ENCODE measurements around the gene HYI. TPM values are rescaled to one million over a fixed set of nuclear protein-coding genes. Genes with fewer than 3 reads are reported as not detected.
"Not testable (repeated sequence)": the region's sequence is repeated elsewhere in the genome, so short reads cannot be mapped to it uniquely, and the experiment has no call there.

HYI gene
- total RNA-seq, 3 donors from 2014 or later = 66.6 to 79.3 (median 70.1) TPM

DNA sequence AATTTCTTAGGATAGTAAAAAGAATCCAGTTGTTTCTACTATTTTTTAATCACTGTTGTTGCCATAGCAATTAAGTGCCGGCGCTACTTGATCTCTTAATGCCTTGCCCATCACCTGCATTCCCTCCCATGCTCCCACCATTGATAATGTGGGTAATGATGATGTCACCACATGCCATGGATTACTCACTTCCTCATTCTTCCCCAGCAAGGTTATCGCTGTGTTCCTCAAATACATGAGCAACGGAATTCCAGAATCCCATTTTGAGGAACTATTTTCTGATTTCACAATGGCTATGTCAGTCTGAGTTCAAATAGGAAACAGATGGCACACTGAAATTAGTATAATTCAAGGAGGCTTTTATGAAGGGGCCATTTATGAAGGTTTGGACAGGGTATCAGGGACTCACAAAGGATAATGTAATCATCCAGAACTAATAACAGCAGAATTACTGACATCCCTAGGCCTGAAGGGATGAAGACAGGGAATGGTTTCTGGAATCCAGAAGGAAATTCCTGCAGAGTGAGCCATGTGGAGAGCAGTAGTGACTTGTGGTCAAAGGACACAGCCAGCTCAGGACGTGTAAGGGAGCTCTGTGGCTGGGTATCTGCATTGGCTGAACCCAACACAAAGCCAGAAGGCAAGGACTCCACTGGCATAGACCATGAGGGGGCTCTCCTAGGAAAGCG is 18.9 kb upstream of the HYI start:
- H3K36me3 ChIP-seq; H3K9me3 ChIP-seq; H3K4me1 ChIP-seq; H3K4me3 ChIP-seq; DNase-seq (ENCODE audit: low spot score in 2 of 2); H3K27me3 ChIP-seq; intact Hi-C loops (cut with DNase I; ENCODE audit: low total_unique reads): not testable (repeated sequence)
- peak in 1 of 3 donors; percentile 27 for TF ChIP-seq POLR2AphosphoS5 (IDR thresholded peaks at IDR 0.05)
- peak overlapping the region; percentile 2 to 66 for H3K27ac ChIP-seq

DNA sequence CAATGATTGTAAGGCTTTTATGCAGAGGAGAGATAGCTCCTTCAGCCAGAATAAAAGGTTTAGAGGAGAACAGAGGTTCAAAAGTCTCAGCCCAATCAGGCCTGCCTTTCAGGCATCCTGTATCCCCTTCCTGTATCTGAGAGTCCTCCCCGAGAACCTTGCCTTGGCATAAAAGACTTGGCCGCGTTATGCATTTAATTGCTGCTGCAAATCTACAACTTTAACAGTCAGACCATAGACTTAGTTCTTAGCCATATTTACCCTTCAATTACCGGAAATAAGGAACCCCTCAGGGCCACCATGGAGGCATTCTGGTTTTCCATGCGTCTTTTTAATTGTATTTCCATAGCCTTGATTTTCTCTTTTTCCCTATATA is 18.3 kb upstream of the HYI start:
- TF ChIP-seq, protein P1, sequence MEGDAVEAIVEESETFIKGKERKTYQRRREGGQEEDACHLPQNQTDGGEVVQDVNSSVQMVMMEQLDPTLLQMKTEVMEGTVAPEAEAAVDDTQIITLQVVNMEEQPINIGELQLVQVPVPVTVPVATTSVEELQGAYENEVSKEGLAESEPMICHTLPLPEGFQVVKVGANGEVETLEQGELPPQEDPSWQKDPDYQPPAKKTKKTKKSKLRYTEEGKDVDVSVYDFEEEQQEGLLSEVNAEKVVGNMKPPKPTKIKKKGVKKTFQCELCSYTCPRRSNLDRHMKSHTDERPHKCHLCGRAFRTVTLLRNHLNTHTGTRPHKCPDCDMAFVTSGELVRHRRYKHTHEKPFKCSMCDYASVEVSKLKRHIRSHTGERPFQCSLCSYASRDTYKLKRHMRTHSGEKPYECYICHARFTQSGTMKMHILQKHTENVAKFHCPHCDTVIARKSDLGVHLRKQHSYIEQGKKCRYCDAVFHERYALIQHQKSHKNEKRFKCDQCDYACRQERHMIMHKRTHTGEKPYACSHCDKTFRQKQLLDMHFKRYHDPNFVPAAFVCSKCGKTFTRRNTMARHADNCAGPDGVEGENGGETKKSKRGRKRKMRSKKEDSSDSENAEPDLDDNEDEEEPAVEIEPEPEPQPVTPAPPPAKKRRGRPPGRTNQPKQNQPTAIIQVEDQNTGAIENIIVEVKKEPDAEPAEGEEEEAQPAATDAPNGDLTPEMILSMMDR (IDR thresholded peaks at IDR 0.05) = no peak
- TF ChIP-seq POLR2A (IDR thresholded peaks at IDR 0.05) (no peak), POLR2AphosphoS5 (IDR thresholded peaks at IDR 0.05) (no peak)
- no peaks in the 10 kb centered on the region for H3K36me3 ChIP-seq
- H3K4me3 ChIP-seq = no peak overlapping the region
- intact Hi-C loops (cut with DNase I; ENCODE audit: low total_unique reads) = no loop called here
- H3K27me3 ChIP-seq = no peaks in the 10 kb centered on the region
- no peaks in the 10 kb centered on the region for H3K4me1 ChIP-seq
- no peaks in the 10 kb centered on the region for H3K9me3 ChIP-seq
- no peak for DNase-seq (ENCODE audit: low spot score in 2 of 2)
- peak overlapping the region in 1 of 2 donors; percentile 13 for H3K27ac ChIP-seq

DNA sequence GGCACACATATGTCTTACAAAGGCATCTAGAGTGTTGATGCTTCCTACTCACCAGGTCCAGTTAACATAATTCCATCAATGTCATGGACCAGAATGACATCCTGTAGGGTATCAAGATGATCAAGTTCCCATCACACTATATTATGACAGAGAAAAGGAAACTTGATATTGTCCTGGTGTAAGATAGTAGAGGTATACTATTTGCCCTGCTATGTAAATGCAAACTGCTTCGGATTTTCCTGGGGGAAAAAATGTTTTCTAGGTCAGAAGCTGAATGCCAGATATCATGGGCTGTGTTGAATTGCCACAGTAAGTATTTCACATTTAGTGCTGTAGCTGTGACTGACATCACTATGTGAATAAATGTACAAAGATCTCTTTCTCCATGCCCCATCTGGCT is 16.2 kb upstream of the HYI start:
- intact Hi-C loops (cut with DNase I; ENCODE audit: low total_unique reads) = no loop called here

DNA sequence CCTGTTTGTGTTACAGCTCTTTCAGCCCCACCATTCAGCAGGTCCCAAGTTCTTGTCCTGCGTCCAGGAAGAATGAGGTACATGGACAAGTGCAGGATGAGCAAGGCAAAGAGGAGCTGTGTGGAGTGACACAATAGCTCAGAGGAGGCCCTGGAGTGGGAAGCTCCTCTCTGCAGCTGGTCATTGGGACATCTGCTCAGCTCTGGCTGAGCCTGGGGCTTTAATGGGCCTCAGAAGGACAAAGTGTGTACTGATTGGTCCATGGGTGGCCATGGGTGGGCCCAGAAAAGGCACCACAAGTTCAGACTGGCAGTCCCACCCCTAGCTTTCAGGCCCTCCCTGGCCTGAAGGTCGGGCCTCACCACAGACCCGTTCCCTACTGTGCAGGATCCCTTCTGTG is 14.7 kb upstream of the HYI start:
- intact Hi-C loops (cut with DNase I; ENCODE audit: low total_unique reads) = no loop called here
- H3K27ac ChIP-seq = no peak overlapping the region
- no peaks in the 10 kb centered on the region for H3K36me3 ChIP-seq
- TF ChIP-seq, protein P1 (IDR thresholded peaks at IDR 0.05) = no peak
- TF ChIP-seq POLR2A (IDR thresholded peaks at IDR 0.05) = no peak
- TF ChIP-seq POLR2AphosphoS5 (IDR thresholded peaks at IDR 0.05) = no peak
- H3K27me3 ChIP-seq = no peaks in the 10 kb centered on the region
- no peaks in the 10 kb centered on the region for H3K9me3 ChIP-seq
- no peak overlapping the region for H3K4me3 ChIP-seq
- no peak for DNase-seq (ENCODE audit: low spot score in 2 of 2)
- H3K4me1 ChIP-seq = no peaks in the 10 kb centered on the region

More for the DNA sequence above, 16.2 kb upstream of the HYI start:
- DNase-seq (ENCODE audit: low spot score in 2 of 2) = no peak
- H3K27ac ChIP-seq = no peak overlapping the region
- H3K9me3 ChIP-seq = no peaks in the 10 kb centered on the region
- no peak overlapping the region for H3K4me3 ChIP-seq
- H3K27me3 ChIP-seq = no peaks in the 10 kb centered on the region
- TF ChIP-seq POLR2A (IDR thresholded peaks at IDR 0.05) (no peak), POLR2AphosphoS5 (IDR thresholded peaks at IDR 0.05) (no peak)
- TF ChIP-seq, protein P1 (IDR thresholded peaks at IDR 0.05) = no peak
- H3K36me3 ChIP-seq = no peaks in the 10 kb centered on the region
- H3K4me1 ChIP-seq = no peaks in the 10 kb centered on the region

DNA sequence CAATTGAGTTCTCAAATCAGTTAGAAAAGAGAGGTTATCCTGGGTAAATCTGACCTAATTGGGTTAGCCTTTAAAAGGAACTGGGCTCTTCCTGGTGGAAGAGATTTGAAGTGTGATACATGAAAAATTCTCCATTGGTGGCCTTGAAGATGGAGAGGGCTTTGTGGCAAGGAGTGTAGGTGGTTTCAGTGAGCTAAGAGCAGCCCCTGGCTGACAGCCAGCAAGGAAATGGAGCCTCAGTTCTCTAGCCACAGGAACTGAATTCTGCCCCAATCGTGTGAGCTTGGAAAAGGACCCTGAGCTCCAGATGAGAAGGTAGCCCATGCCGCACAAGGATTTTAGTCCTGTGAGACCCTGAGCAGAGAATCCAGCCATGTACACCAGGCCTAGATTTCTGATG is 12.7 kb upstream of the HYI start:
- Histone ChIP-seq H3K36me3 (no peaks in the 10 kb centered on the region), H3K27ac (no peak overlapping the region), H3K4me1 (no peaks in the 10 kb centered on the region), H3K27me3 (no peaks in the 10 kb centered on the region), H3K4me3 (no peak overlapping the region), H3K9me3 (no peaks in the 10 kb centered on the region)
- no peak for TF ChIP-seq POLR2AphosphoS5 (IDR thresholded peaks at IDR 0.05)
- TF ChIP-seq, protein P1 (IDR thresholded peaks at IDR 0.05) = no peak
- TF ChIP-seq POLR2A (IDR thresholded peaks at IDR 0.05) = no peak
- intact Hi-C loops (cut with DNase I; ENCODE audit: low total_unique reads) = no loop called here
- DNase-seq (ENCODE audit: low spot score in 2 of 2) = no peak
